NCI-H1436 treated with DMSO at 0.1 percent for 48 hours (cell line): Measurements from ENCODE around the gene TAC3.
"Not testable (repeated sequence)": the region's sequence is repeated elsewhere in the genome, so short reads cannot be mapped to it uniquely, and the experiment has no call there.

Experiments
- DNase-seq: peaks from one replicate; lab custom pipeline; 2025; lab: John Stamatoyannopoulos, UW

The TAC3 gene

DNA sequence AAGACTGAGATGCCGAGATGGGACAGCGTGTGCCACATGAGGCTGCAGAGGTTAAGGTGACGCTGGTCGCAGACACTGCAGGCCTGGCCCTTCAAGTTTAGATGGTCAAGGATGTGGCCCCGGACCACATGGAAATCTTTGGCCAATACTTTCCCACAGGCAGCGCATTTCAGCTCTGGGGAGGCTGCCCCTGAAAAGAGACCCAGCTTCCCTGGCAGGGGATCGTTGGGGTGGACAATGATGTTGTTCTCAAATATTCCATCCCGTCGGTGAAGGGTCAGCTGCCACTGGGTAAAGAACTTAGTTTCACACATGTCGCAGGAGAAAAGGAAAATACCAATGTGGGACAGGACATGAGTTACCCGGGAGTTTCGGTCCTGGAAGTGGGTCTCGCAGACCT, 12.9 kb downstream of the TAC3 start:
- DNase-seq, result no peak

GRCh38 chr12:57001448-57001906, 14.9 kb downstream of the TAC3 start:
- DNase-seq, result no peak

DNA sequence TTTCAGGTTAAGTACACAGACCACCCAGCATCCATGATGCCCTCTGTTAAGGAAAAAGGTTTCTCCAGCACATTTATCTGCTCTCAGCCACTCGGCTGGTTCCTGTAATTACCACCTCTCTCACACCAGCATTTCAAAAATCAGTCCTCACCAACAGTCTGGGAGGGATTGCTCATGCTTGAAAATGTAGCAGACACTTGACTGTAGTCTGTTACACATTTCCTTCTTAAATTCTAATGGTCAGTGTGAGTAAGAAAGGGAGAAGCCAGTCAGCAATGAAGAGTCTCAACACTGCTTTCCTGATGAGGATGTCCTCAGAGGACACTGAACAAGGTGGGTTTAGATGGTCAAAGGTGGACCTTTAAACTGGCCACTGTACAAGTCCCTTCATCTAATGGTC, 15.9 kb downstream of the TAC3 start:
- no peak for DNase-seq

DNA sequence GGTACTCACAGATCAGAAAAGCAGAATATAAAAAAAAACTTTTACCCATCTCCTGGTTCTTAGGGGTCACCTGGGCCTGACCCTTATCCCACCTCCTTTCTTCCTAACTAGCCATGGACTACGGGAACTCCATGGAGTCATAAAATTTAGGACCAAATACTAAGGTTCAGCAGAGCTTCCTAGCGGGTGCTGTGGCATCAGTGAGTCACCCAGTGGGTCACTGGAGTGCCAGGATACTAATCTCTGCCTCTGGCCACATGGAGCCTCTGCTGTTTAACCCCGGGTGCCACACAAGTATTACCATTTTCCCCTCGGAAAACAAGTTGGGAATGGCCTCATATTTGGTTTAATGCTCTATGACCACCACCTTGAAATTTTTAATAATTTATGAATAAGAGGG, 16.9 kb downstream of the TAC3 start:
- no peak for DNase-seq

- DNase-seq, result no peak
These were observed 17.3 kb downstream of the TAC3 start for GRCh38 chr12:56998981-56999380.

- DNase-seq, result no peak
These were observed 18.0 kb downstream of the TAC3 start for GRCh38 chr12:56998316-56998715.

DNA sequence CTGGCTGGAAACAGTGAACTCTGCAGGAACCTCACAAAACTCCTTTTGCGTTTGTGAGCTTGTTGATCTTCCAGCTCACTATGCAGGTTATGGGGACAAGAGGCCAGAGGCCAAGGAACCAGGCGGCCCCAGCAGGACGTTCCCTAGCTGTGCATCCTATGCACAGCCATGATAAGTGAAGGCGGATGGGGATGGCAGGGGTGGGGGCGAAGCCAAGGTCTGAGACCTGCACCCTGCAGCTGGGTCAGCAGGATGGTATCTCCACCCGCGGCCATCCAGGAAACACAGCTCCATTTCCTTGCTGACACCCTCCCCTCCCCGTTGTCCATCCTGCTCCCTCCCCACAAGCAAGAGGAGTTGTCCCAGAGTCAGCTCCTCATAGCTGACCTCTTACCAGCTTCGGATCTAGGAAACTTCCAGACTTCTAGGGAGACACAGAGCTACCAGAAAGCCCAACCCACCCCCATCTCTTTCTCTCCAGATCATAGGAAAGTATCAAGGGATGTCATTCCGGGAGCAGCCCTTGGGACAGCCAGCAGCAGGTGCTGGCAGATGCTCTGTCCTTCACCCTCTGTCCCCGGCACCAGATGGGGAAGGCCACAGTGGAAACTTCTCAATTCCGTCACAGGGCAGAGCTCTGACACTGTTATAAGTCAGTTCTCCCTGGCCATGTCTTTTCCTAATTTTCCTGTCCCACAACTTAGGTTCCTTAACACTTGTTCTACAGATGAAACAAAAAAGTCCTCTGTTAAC, 19.4 kb downstream of the TAC3 start:
- DNase-seq, result no peak

- no peak for DNase-seq
These were observed 20.3 kb downstream of the TAC3 start for GRCh38 chr12:56995930-56996496.

- DNase-seq, result no peak
These were observed 21.0 kb downstream of the TAC3 start for GRCh38 chr12:56995201-56995929.

DNA sequence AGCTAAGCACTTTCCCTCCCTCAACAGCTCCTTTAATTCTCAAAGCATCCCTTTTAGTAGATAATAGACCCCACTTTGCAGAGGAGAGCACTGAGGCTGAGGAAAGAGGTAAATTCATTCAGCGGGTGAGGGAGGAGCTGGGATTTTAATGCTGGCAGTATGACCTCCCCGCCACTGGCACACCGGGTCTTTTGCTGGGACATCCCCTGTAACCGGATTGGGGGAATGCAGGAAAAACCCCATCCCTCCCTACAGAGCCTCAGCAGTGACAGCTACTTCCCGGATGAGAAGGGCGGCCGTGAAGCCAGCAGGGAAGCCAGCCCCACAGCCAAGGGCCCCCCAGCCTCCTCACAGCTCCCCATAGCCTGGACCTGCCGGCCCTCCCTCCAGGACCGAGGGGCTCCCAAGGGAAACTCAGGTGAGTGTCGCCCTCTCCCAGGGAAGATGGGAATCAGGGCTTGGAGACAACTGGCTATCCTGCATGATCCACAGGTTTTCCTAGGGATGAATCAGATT, 22.0 kb downstream of the TAC3 start:
- DNase-seq, result no peak

GRCh38 chr12:56993346-56993745, 23.0 kb downstream of the TAC3 start:
- DNase-seq, result no peak

DNA sequence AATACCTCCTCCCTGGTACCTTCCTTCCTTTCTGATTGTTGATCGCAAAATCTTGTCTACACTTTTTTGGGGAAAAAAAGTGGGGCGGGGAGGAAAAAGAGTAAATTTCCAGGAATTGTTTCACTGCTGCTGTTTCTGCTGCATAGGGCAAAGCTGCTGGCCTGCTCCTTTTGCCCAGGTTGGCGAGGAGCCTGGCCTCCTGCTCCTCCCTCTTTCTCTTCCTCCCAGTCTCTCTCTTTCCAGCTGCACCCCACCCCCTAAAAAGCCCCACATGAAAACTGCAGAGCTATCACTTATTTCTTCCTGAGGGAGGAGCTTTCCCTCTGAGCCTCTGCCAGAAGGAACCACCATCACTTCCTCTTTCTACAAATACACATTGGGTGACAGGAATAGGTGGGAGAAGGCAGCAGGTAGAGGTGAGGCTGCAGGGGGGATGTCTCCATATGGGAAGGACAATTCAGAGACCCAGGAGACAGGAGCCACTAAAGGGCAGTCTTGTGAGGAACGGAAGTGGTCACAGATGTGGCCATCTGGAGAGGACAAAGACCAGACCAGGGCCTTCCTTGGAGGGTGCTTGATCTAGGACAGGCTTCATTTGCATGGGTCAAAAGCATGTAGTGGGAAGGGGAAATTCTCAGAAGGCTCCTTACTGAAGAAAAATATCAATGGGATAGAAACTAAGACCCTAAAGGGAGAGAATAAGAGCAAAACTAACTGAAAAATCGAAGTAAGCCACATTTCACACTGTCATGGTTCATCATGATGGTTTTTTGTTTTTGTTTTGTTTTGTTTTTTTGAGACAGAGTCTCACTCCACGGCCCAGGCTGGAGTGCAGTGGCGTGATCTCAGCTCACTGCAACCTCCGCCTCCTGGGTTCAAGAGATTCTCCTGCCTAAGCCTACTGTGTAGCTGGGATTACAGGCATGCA, 24.7 kb downstream of the TAC3 start:
- no peak for DNase-seq

DNA sequence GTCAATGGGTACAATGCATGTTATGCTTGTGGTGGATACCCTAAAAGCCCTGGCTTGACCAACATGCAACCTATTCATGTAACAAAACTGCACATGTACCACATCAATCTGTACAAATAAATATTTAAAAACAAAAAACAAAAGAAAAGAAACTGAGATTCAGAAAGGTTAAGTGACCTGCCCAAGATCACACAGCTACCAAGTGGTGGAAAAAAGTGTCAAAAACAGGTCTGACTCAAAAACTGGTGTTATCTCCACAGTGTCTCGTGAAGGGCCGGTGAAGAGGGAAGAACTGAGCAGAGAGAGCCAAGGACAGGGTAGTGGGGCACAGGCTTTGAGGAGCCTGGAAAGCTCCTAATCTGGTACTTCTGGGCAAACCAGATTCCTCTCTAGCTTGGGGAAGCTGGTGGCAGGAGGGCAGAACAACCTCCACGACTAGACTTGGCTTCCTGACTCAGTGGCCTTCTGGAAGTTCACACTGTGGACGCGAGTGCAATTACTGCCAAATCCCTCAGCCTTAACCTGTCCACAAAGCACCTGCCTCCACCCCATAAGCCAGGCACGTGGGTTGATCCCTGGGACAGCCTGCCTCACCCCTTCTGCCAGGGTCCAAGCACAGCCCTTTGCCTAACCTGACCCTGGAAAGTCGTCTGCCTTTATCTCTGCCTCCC, 25.5 kb downstream of the TAC3 start:
- no peak for DNase-seq

DNA sequence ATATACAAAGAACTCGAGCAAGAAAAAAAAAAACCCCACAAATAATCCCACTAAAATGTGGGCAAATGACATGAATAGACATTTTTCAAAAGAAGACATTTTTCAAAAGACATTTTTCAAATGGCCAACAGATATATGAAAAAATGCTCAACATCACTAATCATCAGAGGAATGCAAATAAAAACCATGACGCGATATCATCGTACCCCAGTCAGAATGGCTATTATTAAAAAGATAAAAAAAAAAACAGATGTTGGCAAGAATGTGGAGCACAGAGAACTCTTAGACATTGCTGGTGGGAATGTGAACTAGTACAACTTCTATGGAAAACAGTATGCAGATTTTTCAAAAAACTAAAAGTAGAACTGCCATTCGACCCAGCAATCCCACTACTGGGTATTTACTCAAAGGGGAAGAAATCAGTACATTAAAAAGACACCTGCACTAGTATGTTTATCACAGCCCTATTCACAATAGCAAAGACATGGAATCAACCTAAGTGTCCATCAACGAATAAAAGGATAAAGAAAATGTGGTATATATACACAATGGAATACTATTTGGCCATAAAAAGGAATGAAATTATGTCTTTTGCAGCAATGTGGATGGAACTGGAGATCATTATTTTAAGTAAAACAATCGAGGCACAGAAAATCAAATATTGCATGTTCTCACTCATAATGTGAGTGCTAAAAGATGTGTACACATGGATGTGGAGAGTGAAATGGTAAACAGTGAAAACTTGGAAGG, 26.3 kb downstream of the TAC3 start:
- DNase-seq, result no peak

GRCh38 chr12:56988207-56988739, 28.1 kb downstream of the TAC3 start:
- DNase-seq, result no peak

DNA sequence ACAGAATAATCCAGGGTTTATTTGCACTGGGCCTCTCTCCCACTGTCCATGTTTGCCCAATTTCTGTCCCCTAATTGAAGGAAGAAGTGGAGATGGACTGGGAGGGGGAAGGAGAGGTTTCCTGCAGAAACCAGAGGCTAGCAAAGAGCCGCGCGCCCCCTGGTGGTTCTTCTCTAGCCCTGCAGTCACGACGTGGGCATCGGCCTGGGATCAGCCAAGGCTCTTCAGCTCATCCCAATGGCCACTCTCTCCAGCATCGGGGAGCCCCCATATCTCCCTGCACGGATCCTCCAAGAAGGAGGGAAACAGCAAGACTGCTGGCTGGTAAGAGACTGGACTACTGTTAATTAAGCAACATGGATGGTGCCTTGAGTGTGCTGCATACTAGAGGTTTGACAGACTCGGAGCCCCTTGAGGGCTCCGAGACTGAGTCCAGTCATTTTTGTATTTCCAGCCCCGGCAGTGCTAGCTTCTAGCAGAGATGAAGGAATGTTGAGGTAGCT, 28.7 kb downstream of the TAC3 start:
- peak; percentile 38 for DNase-seq

GRCh38 chr12:56987011-56987410, 29.3 kb downstream of the TAC3 start:
- no peak for DNase-seq

GRCh38 chr12:56985714-56986113, 30.6 kb downstream of the TAC3 start:
- DNase-seq, result not testable (repeated sequence)

DNA sequence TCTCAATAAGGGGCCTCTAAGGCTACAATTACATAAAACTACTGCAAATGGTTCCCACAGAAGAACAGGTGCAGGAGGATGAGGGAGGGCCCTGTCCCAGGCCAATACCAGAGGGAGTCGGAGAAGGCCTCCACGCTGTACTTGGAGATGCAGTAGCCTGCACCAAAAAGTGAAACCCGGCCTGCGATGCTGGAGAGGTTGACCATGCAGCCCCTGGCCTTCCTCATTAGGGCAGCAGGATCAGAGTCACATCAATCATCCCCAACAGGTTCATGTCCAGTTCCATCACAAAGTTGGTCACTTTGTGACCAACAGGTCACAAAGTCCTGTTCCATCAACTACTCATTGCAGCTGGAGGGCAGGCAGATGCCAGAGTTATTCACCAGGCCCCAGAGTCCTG, 32.9 kb downstream of the TAC3 start:
- DNase-seq, result no peak
